AG09319 (cell line): ENCODE data around the gene ANKMY1.
A peak's percentile ranks its signal among the peaks of the same experiment; 100 is the strongest.

Experiments
- DNase-seq: peaks from one replicate; pipeline ENCODE4 v3.0.0-alpha.2; 2010; ENCODE audit warnings: low read depth; ENCODE audit errors: extremely low read depth
- TF ChIP-seq, protein P1 (sequence below): IDR thresholded peaks from 2 replicates; pipeline ENCODE4 v1.5.1; 2011; ENCODE audit warnings: low read depth, mild to moderate bottlenecking, inconsistent platforms, low read length, moderate library complexity

The ANKMY1 gene

GRCh38 chr2:240519396-240520129 lies 38.2 kb downstream of the ANKMY1 start:
- DNase-seq: no peak

DNA sequence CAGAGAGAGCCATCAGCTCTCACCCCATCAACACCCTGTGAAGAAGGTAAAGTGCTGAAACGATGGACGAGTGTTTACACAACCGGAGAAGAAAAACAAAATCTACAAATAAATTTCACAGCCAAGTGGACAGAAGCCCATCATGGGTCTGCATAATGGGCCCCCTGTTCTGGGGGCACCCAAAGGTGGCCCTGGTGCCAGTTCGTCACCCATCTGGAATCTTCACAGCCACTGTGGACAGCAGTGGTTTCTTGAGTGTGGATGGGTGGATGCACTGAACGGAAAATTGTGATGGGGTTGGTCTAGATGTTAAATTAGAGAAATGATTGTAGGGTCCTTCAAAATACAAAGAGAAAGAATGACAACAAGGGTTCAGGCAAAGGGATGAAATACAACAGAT lies 38.8 kb downstream of the ANKMY1 start:
- TF ChIP-seq, protein P1, sequence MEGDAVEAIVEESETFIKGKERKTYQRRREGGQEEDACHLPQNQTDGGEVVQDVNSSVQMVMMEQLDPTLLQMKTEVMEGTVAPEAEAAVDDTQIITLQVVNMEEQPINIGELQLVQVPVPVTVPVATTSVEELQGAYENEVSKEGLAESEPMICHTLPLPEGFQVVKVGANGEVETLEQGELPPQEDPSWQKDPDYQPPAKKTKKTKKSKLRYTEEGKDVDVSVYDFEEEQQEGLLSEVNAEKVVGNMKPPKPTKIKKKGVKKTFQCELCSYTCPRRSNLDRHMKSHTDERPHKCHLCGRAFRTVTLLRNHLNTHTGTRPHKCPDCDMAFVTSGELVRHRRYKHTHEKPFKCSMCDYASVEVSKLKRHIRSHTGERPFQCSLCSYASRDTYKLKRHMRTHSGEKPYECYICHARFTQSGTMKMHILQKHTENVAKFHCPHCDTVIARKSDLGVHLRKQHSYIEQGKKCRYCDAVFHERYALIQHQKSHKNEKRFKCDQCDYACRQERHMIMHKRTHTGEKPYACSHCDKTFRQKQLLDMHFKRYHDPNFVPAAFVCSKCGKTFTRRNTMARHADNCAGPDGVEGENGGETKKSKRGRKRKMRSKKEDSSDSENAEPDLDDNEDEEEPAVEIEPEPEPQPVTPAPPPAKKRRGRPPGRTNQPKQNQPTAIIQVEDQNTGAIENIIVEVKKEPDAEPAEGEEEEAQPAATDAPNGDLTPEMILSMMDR: no peak
- DNase-seq: no peak

More at GRCh38 chr2:240519396-240520129, 38.2 kb downstream of the ANKMY1 start:
- TF ChIP-seq, protein P1: no peak

DNA sequence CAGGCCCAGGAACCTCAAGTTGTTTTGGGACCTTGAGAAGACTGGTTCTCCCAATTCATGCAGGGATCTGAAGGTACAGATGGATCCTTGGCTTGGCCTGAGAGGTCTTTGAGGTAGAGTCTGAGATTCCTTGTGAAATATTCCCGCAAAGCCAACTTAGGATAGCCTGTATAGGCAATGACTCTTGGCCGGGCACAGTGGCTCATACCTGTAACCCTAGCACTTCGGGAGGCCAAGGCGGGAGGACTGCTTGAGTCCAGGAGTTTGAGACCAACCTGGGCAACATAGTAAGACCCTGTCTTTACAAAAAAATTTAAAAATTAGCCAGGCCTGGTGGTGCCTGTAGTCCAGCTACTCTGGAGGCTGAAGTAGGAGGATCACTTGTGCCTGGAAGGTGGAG lies 40.4 kb downstream of the ANKMY1 start:
- TF ChIP-seq, protein P1: no peak
- no peak for DNase-seq

GRCh38 chr2:240514631-240515030 lies 43.2 kb downstream of the ANKMY1 start:
- DNase-seq: no peak
- TF ChIP-seq, protein P1: no peak

DNA sequence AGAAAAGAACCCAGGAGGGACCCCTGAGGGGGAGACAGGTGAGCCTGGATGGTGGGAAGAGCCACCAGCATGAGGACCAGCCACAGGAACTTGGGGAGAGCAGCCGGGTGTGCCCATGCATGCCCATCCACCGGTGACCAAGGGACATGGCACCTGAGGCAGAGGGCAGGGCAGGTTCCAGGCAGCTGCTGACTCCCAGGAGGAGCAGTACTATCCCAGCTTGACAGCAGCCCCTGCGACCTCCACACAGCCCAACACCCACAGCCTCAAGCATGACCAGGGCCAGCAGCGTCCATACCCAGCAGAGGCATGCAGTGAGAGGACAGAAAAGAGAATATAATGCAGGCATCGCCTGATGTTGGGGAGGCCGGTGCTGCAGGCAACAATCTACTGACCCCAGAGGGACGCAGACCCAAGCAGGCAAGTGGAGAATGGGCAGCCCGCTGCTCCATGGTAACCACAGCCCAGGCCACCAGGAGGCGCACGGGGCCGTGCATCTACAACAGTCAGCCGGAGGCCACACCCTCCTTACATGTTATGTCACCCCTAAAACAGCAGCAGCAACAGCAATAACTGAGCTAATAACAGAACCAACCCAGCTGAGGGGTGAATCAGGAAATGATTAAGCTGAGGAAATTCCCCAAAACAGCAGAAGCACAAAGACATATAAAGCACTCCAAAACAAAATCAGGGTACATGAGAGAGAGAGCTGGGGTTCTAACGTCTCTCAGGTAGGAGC lies 44.1 kb downstream of the ANKMY1 start:
- TF ChIP-seq, protein P1: peak; percentile 99
- DNase-seq: peak; percentile 55

DNA sequence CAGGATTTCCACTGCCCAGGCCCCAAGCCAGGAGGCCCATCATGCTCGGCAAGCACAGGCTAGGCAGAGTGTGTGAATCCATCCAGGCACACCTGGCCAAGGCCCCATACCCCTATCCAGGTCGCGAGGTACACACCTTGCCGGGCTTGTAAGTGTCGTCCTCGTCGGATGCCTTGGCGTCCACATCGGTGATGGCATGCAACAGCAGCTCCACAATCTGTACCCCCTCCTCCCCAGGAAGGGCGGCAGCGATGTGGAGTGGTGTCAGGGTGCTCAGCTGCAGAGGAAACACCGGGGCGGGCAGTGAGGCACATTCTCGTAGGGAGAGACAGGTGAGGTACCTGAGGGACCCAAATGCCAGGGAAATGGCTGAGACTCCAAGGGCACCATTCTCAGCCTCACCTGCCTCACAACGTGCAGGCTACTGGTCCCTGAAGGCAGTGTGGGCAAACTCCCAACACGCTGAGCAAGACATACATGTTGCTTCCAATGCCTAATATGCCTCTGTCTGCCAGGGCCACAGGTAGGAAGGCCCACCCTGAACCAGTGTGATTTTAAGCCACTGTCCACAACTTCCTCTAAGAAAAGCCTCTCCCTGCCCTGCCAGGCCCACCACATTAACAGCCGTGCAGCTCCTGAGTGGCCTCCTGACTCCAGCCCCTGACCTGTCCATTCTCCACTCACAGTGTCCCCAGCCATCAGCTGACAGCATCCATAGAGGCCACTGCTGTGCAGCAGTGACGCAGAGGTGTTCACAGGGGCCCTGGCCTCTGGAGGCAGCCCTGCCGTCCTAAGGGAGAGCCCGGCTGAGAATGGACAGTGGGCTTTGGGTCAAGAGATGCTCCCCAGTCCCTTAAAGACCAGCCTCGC lies 44.9 kb downstream of the ANKMY1 start:
- no peak for DNase-seq
- TF ChIP-seq, protein P1: no peak

GRCh38 chr2:240512109-240512485 lies 45.7 kb downstream of the ANKMY1 start:
- DNase-seq: no peak
- TF ChIP-seq, protein P1: no peak
